HCT116 (cell line): ENCODE results near the gene PRR5L. TPM values are rescaled to one million over a fixed set of nuclear protein-coding genes. Genes with fewer than 3 reads are reported as not detected.

ENCODE experiments used
- ATAC-seq: fragments of 200-7000 bp; cut with Tn5 transposase; 2 replicates; pipeline ENCODE4 v1.9.1; 2020; ENCODE audit warnings: mild to moderate bottlenecking, moderate library complexity
- BruUV-seq: library from RNA; stranded (reverse); fragments of 400-500 nt; replicated peaks from 2 replicates; lab custom pipeline; 2021; lab: Mats Ljungman, UMichigan
- CTCF ChIA-PET: fragments of 300-600 bp; sonication (Branson Sonifier 250); formaldehyde crosslinking; loops from one replicate; lab custom pipeline; 2021; ENCODE audit warnings: antibody characterized with exemption; lab: Charles Lee
- POLR2A ChIA-PET: fragments of 300-600, 350-600 bp; sonication (Branson Sonifier 250); formaldehyde crosslinking; loops from one replicate; lab custom pipeline; 2021; ENCODE audit warnings: antibody characterized with exemption; lab: Charles Lee
- RAD21 ChIA-PET, 2 experiments: fragments of 300-600 bp; sonication (Branson Sonifier 250); formaldehyde crosslinking; loops; one replicate each; lab custom pipeline; 2023; ENCODE audit warnings: low total read pairs in 2 of 2; ENCODE audit not compliant: uncharacterized antibody in 2 of 2, unreplicated experiment in 2 of 2, low non-redundant PET in 1 of 2; lab: Charles Lee
- DNase-seq: peaks from one replicate; pipeline ENCODE4 v3.0.0-alpha.2; 2010; ENCODE audit warnings: low read depth, low spot score
- H2AFZ ChIP-seq: fragments of 200-600 bp; shearing (Covaris generic), sonication (generic); 2 replicates; pipeline ENCODE4 v1.6.1; 2017; ENCODE audit warnings: low read depth, mixed run types, mixed read lengths, antibody characterized with exemption, low read length; ENCODE audit not compliant: poor library complexity, severe bottlenecking
- H3K27ac ChIP-seq: 2 replicates; pipeline ENCODE4 v1.5.1; 2012; ENCODE audit warnings: low read depth, low read length
- H3K27me3 ChIP-seq: fragments of 200-600 bp; sonication (generic); 2 replicates; pipeline ENCODE4 v1.6.1; 2016; ENCODE audit warnings: mixed run types, low read length, mixed read lengths; ENCODE audit not compliant: insufficient read depth
- H3K36me3 ChIP-seq, 2 experiments: fragments of 200-500 bp in 1 of 2; fragments of 200-600 bp in 1 of 2; sonication (Bioruptor generic) in 1 of 2; sonication (generic) in 1 of 2; 2 replicates each; pipeline versions ENCODE4 v1.5.1 to v1.6.1; 2014 to 2016; ENCODE audit warnings: low read length in 2 of 2, inconsistent platforms in 1 of 2, mixed read lengths in 1 of 2, mixed run types in 1 of 2; ENCODE audit not compliant: insufficient read depth in 2 of 2, control insufficient read depth in 1 of 2
- H3K4me1 ChIP-seq, 2 experiments: fragments of 200-600 bp in 1 of 2; sonication (generic) in 1 of 2; 2 replicates each; pipeline versions ENCODE4 v1.5.1 to v1.6.1; 2012 to 2017; ENCODE audit warnings: low read length in 2 of 2, inconsistent platforms in 1 of 2, mild to moderate bottlenecking in 1 of 2, mixed read lengths in 1 of 2, mixed run types in 1 of 2, moderate library complexity in 1 of 2; ENCODE audit not compliant: insufficient read depth in 2 of 2, control insufficient read depth in 1 of 2
- H3K4me2 ChIP-seq: fragments of 200-600 bp; sonication (generic); 2 replicates; pipeline ENCODE4 v1.6.1; 2017; ENCODE audit warnings: mixed run types, low read length, mixed read lengths
- H3K4me3 ChIP-seq, 2 experiments: fragments of 200-600 bp in 1 of 2; sonication (generic) in 1 of 2; replicated peaks in 1 of 2; 2 replicates each; pipeline ENCODE4 v1.5.1; 2011 to 2016; ENCODE audit warnings: low read length in 2 of 2, control low read depth in 1 of 2, low read depth in 1 of 2, mild to moderate bottlenecking in 1 of 2, mixed read lengths in 1 of 2, mixed run types in 1 of 2
- H3K79me2 ChIP-seq: fragments of 200-600 bp; sonication (generic); 2 replicates; pipeline ENCODE4 v1.6.1; 2017; ENCODE audit warnings: mild to moderate bottlenecking, mixed run types, low read length, moderate library complexity, mixed read lengths; ENCODE audit not compliant: insufficient read depth
- H3K9ac ChIP-seq: fragments of 200-600 bp; sonication (generic); 2 replicates; pipeline ENCODE4 v1.6.1; 2016; ENCODE audit warnings: low read length, mixed read lengths
- H3K9me2 ChIP-seq: fragments of 200-600 bp; sonication (generic), shearing (Covaris generic); 2 replicates; pipeline ENCODE4 v1.6.1; 2017; ENCODE audit warnings: mixed run types, mild to moderate bottlenecking, moderate library complexity; ENCODE audit not compliant: insufficient read depth
- H3K9me3 ChIP-seq, 2 experiments: fragments of 200-500 bp in 1 of 2; fragments of 200-600 bp in 1 of 2; sonication (Bioruptor generic) in 1 of 2; sonication (generic) in 1 of 2; 2 replicates each; pipeline ENCODE4 v1.6.1; 2014 to 2017; ENCODE audit warnings: low read length in 2 of 2, mixed read lengths in 2 of 2, inconsistent platforms in 1 of 2, low read depth in 1 of 2, mild to moderate bottlenecking in 1 of 2, mixed run types in 1 of 2, moderate library complexity in 1 of 2; ENCODE audit not compliant: control insufficient read depth in 1 of 2, insufficient read depth in 1 of 2
- H4K20me1 ChIP-seq: fragments of 200-600 bp; sonication (generic), shearing (Covaris generic); 2 replicates; pipeline ENCODE4 v1.6.1; 2017; ENCODE audit warnings: mixed run types, mild to moderate bottlenecking, moderate library complexity; ENCODE audit not compliant: insufficient read depth
- CTCF ChIP-seq, 3 experiments: fragments of 200-600 bp in 1 of 3; sonication (generic) in 1 of 3; IDR thresholded peaks in 2 of 3; conservative IDR thresholded peaks in 1 of 3; 2 replicates each; pipeline ENCODE4 v1.5.1; 2012 to 2017; ENCODE audit warnings: low read depth in 2 of 3, low read length in 2 of 3, antibody characterized with exemption in 1 of 3, borderline replicate concordance in 1 of 3, control low read depth in 1 of 3, mild to moderate bottlenecking in 1 of 3, mixed read lengths in 1 of 3, mixed run types in 1 of 3, moderate library complexity in 1 of 3; ENCODE audit not compliant: insufficient read depth in 1 of 3
- EZH2phosphoT487 ChIP-seq: fragments of 200-600 bp; IDR thresholded peaks from 2 replicates; pipeline ENCODE4 v1.6.1; 2018; ENCODE audit warnings: antibody characterized with exemption, borderline replicate concordance
- POLR2AphosphoS5 ChIP-seq: IDR thresholded peaks from 2 replicates; pipeline ENCODE4 v1.6.1; 2011; ENCODE audit warnings: mild to moderate bottlenecking, low read depth, low read length, moderate library complexity
- SIN3A ChIP-seq: IDR thresholded peaks from 2 replicates; pipeline ENCODE4 v1.6.1; 2012; ENCODE audit warnings: low read depth
- SP1 ChIP-seq: IDR thresholded peaks from 2 replicates; pipeline ENCODE4 v1.6.1; 2012; ENCODE audit warnings: low read depth
- YY1 ChIP-seq: IDR thresholded peaks from 2 replicates; pipeline ENCODE4 v1.6.1; 2011; ENCODE audit warnings: low read length, low read depth, moderate library complexity, mild to moderate bottlenecking; ENCODE audit not compliant: insufficient replicate concordance; ENCODE audit errors: extremely low read depth
- intact Hi-C: fragments of 100-400 bp; cut with micrococcal nuclease; formaldehyde crosslinking; loops from 2 replicates; pipeline ENCODE4 v1.10.0; 2022
- total RNA-seq: library from RNA; stranded (reverse); gene quantifications from one replicate; pipeline ENCODE4 v1.2.1, GENCODE V29; 2021; ENCODE audit not compliant: unreplicated experiment

The PRR5L gene
- total RNA-seq, 1 experiment from 2014 or later, result 0.47 TPM

- Histone ChIP-seq H3K9me3 (no peaks in the 10 kb centered on the region), H3K4me1 (no peaks in the 10 kb centered on the region), H3K4me3 (no peak overlapping the region), H3K27me3 (no peaks in the 10 kb centered on the region), H2AFZ (no peak overlapping the region), H3K9me2 (no peaks in the 10 kb centered on the region), H4K20me1 (no peaks in the 10 kb centered on the region), H3K79me2 (no peaks in the 10 kb centered on the region), H3K9ac (no peak overlapping the region), H3K36me3 (no peaks in the 10 kb centered on the region), H3K4me2 (no peak overlapping the region), H3K27ac (no peak overlapping the region)
- ChIA-PET RAD21 (no interaction called here), CTCF (no interaction called here), POLR2A (no interaction called here)
- DNase-seq (no peak), ATAC-seq (no peak)
- intact Hi-C loops, result no loop called here
- BruUV-seq, result no TSS peak
- TF ChIP-seq POLR2AphosphoS5 (no peak), YY1 (no peak), SP1 (no peak), SIN3A (no peak)
- TF ChIP-seq, all 23 proteins: peak for 0
Measured at GRCh38 chr11:36270701-36271100, 25.4 kb upstream of the PRR5L start.

- BruUV-seq, result no TSS peak
- intact Hi-C loops, result no loop called here
- ChIA-PET POLR2A (no interaction called here), CTCF (no interaction called here), RAD21 (no interaction called here)
- H3K36me3 ChIP-seq, result no peaks in the 10 kb centered on the region
- no peak overlapping the region for H3K27ac ChIP-seq
- DNase-seq, result no peak
- no peak for TF ChIP-seq EZH2phosphoT487
- 0 out of 6 replicates have a peak, but pooled peaks of 1 of the 3 experiments have one; percentile 7 for TF ChIP-seq CTCF (IDR thresholded peaks at IDR 0.05 in 2 of 3, conservative IDR thresholded peaks at IDR 0.05 in 1 of 3; ENCODE audit: borderline replicate concordance in 1 of 3, insufficient read depth in 1 of 3, low read depth in 2 of 3, low read length in 2 of 3)
- H3K4me3 ChIP-seq, result no peak overlapping the region
- no peaks in the 10 kb centered on the region for H3K79me2 ChIP-seq
- no peaks in the 10 kb centered on the region for H4K20me1 ChIP-seq
- H3K9me2 ChIP-seq, result no peaks in the 10 kb centered on the region
- no peak; the same call in 1 of the 2 replicates for ATAC-seq
- H3K9ac ChIP-seq, result no peak overlapping the region
- H3K4me1 ChIP-seq, result no peaks in the 10 kb centered on the region
- no peak overlapping the region for H3K4me2 ChIP-seq
- H2AFZ ChIP-seq, result no peak overlapping the region
- no peaks in the 10 kb centered on the region for H3K27me3 ChIP-seq
- H3K9me3 ChIP-seq, result no peaks in the 10 kb centered on the region
Measured at GRCh38 chr11:36271794-36272407, 24.2 kb upstream of the PRR5L start.
